Lung (tissue), 12 donors: ENCODE measurements around the gene SYT8. TPM values are rescaled to one million over a fixed set of nuclear protein-coding genes. Genes with fewer than 3 reads are reported as not detected.

ENCODE experiments used
- ATAC-seq: fragments of 200-7000 bp; cut with Tn5 transposase; one replicate; pipeline ENCODE4 v1.9.1; 2020; ENCODE audit warnings: moderate number of reproducible peaks; ENCODE audit not compliant: insufficient read depth, low FRiP score
- DNase-seq, 3 donors: peaks; one replicate each; pipeline ENCODE4 v3.0.0-alpha.2; 2013 to 2017
- H3K27ac ChIP-seq, 2 donors: one replicate each; pipeline ENCODE4 v1.5.1; 2013; ENCODE audit warnings: mild to moderate bottlenecking in 2 of 2, moderate library complexity in 2 of 2, control low read depth in 1 of 2, inconsistent platforms in 1 of 2, low read depth in 1 of 2, low read length in 1 of 2
- H3K27me3 ChIP-seq, 3 donors: one replicate each; pipeline ENCODE4 v1.5.1; 2013; ENCODE audit warnings: low read length in 2 of 3; ENCODE audit not compliant: control insufficient read depth in 3 of 3, insufficient read depth in 3 of 3
- H3K36me3 ChIP-seq, 4 donors: one replicate each; pipeline ENCODE4 v1.5.1; 2013; ENCODE audit warnings: low read length in 4 of 4, mild to moderate bottlenecking in 1 of 4, moderate library complexity in 1 of 4; ENCODE audit not compliant: control insufficient read depth in 4 of 4, insufficient read depth in 4 of 4
- H3K4me1 ChIP-seq, 5 donors: one replicate each; pipeline ENCODE4 v1.5.1; 2013; ENCODE audit warnings: low read length in 5 of 5, mild to moderate bottlenecking in 2 of 5, moderate library complexity in 1 of 5; ENCODE audit not compliant: control insufficient read depth in 5 of 5, insufficient read depth in 5 of 5
- H3K4me3 ChIP-seq: one replicate; pipeline ENCODE4 v1.5.1; 2013; ENCODE audit warnings: mild to moderate bottlenecking, control low read depth, moderate library complexity
- H3K9ac ChIP-seq, 2 donors: one replicate each; pipeline ENCODE4 v1.5.1; 2013; ENCODE audit warnings: low read length in 2 of 2, control low read depth in 1 of 2; ENCODE audit not compliant: insufficient read depth in 1 of 2
- H3K9me3 ChIP-seq, 4 donors: one replicate each; pipeline ENCODE4 v1.5.1; 2013; ENCODE audit warnings: low read length in 3 of 4, mild to moderate bottlenecking in 1 of 4, moderate library complexity in 1 of 4; ENCODE audit not compliant: control insufficient read depth in 4 of 4, insufficient read depth in 3 of 4
- WGBS, 2 donors: extraction: QIAGEN DNeasy Blood & Tissue Kit; methylation state at CpG; one replicate each; pipeline ENCODE4 v1.1.7; 2013; 5-methylcytosine and 5-hydroxymethylcytosine counted together
- polyA plus RNA-seq, 2 donors: library from polyadenylated mRNA; stranded (reverse); fragments of 200-250 nt; gene quantifications; one replicate each; pipeline ENCODE4 v1.2.1, GENCODE V29; 2013
- total RNA-seq, 2 donors: library from RNA; depleted of rRNA in 1 of 2; stranded (reverse); fragments of >200 nt in 1 of 2; gene quantifications; one replicate each; pipeline ENCODE4 v1.2.1, GENCODE V29; 2014 to 2021
- TF ChIP-seq, protein P1 (sequence below): IDR thresholded peaks from 2 replicates; pipeline ENCODE4 v1.5.1; 2012; ENCODE audit warnings: mild to moderate bottlenecking; ENCODE audit errors: control extremely low read depth, extremely low read depth
- donor health status: control.
- donor health status: control.
- donor health status: Bipolar disorder and iron deficiency.
- donor health status: healthy.
- donor health status: DM: yes; HTN: yes; CAD: no.

Gene SYT8
- total and polyA plus RNA-seq, 4 donors = 2.7 to 40.6 (median 16.9) TPM

DNA sequence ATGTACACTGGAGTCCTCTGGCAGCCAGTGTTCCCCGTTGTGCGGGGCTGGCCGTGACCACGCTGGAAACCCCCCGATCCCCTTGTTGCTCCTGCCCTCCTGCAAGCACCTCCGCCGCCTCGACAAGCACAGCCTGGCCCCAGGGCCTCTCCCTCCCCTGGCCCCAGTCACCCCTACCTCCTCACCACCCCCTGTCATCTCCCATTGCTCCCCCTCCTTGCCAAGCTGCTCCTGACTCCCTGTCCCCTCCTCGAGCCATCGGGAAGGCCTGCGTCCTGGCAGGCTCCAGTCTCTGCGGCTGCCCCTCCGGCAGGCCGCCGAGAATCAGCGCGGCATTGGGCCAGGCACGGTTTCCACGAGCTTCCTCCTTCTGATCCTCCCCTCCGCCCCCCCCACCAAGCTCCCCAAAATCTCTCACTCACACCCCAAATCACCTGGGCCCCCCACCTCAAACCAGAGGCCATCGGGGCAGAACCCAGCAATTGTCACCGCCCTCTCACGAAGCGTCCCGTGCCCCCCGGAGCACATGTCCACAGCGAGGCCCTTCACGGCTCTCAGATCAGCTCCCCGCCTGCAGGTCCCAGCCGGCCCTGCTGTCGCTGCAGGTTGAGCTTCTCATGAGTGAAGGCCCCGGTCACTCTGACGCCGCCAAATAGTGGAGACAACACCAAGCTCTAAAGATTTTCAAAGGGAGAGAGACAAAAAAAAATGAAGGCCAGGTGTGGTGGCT, 12.4 kb downstream of the SYT8 start:
- no peaks in the 10 kb centered on the region for H3K36me3 ChIP-seq
- DNase-seq (no peak), ATAC-seq (no peak)
- no peak overlapping the region for H3K9ac ChIP-seq
- no peak overlapping the region for H3K4me3 ChIP-seq
- H3K9me3 ChIP-seq = no peaks in the 10 kb centered on the region
- TF ChIP-seq, protein P1, sequence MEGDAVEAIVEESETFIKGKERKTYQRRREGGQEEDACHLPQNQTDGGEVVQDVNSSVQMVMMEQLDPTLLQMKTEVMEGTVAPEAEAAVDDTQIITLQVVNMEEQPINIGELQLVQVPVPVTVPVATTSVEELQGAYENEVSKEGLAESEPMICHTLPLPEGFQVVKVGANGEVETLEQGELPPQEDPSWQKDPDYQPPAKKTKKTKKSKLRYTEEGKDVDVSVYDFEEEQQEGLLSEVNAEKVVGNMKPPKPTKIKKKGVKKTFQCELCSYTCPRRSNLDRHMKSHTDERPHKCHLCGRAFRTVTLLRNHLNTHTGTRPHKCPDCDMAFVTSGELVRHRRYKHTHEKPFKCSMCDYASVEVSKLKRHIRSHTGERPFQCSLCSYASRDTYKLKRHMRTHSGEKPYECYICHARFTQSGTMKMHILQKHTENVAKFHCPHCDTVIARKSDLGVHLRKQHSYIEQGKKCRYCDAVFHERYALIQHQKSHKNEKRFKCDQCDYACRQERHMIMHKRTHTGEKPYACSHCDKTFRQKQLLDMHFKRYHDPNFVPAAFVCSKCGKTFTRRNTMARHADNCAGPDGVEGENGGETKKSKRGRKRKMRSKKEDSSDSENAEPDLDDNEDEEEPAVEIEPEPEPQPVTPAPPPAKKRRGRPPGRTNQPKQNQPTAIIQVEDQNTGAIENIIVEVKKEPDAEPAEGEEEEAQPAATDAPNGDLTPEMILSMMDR = no peak
- H3K4me1 ChIP-seq = peaks cover 0 to 6% (median 0%) of the 10 kb centered on the region in 5 donors
- H3K27ac ChIP-seq = no peak overlapping the region
- peaks cover 0 to 8% (median 0%) of the 10 kb centered on the region in 3 donors for H3K27me3 ChIP-seq
- 91% methylated on average over 34 of the region's 34 CpGs for WGBS, 2 donors

DNA sequence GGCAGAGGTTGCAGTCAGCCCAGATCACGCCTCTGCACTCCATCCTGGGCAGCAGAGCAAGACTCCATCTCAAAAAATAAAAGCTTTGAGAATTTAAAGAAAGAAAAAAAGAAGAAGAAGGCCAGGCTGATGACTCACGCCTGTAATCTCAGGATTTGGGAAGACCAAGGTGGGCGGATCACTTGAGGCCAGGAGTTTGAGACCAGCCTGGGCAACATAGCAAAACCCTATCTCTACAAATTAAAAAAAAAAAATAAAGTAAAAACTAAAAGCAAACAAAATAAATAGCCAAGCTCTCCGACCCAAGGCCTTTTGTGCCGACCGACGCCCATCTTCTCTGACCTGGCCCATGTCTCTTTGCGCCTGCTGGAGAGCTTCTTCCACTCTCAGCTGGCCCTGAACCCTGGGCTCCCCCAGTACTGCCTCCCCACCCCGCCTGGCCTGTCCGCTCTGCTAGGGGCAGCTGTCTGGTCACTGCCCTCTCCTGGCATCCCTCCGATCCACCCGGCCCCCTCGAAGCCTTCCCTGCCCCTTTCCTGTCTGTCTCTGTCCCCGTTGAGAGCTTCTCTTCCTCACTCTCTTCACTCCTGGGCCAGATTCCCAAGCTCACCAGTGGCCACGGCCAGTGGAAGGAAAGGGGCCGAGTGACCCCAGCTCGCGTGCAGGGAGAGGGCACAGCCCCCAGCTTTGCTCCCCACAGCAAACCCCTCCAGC, 13.3 kb downstream of the SYT8 start:
- no peak for ATAC-seq
- no peak for DNase-seq
- H3K27me3 ChIP-seq = peaks cover 0 to 8% (median 0%) of the 10 kb centered on the region in 3 donors
- no peak overlapping the region for H3K4me3 ChIP-seq
- H3K9ac ChIP-seq = no peak overlapping the region
- 87 to 90% methylated on average over 18 of the region's 18 CpGs for WGBS, 2 donors
- no peaks in the 10 kb centered on the region for H3K36me3 ChIP-seq
- peaks cover 0 to 6% (median 0%) of the 10 kb centered on the region in 5 donors for H3K4me1 ChIP-seq
- H3K27ac ChIP-seq = no peak overlapping the region
- no peaks in the 10 kb centered on the region for H3K9me3 ChIP-seq
- TF ChIP-seq, protein P1 = no peak

DNA sequence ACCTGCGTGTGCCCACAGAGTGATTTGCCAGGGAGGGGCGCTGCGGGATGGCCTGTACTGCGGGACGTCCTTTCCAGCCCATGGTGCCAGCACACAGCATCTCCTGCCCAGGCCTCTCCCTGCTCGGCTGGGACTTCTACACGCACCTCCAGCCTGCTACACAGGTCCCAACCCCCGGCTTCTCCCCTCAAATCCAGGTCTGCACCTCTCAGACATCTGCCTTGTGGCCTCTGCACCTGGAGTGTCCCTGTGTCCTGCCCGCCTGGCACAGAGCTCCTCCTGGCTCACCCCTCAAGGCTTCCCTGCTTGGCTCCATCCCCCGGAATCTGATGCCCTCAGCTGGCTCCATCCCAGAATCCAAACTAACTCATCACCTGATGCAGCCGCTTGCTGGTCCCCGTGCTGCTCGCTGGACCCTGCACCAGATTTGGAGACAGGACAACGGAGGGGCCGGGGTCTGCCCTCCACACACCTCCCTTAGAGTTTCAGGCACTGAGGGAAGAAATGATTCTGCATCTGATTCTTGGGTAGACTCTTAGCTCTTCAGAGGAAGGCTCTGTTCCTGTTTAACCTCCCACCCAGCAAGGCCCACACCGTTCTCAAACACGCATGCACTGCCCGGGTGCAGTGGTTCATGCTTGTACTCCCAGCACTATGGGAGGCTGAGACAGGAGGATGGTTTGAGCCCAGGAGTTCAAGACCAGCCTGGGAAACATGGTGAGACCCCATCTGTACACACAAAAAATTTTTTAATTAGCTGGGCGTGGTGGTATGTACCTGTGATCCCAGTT, 14.0 kb downstream of the SYT8 start:
- Histone ChIP-seq H3K4me3 (no peak overlapping the region), H3K9ac (no peak overlapping the region), H3K27ac (no peak overlapping the region), H3K4me1 (peaks cover 0 to 6% (median 0%) of the 10 kb centered on the region in 5 donors), H3K9me3 (no peaks in the 10 kb centered on the region), H3K36me3 (no peaks in the 10 kb centered on the region), H3K27me3 (peaks cover 0 to 8% (median 0%) of the 10 kb centered on the region in 3 donors)
- WGBS, 2 donors = 92 to 94% methylated on average over 19 of the region's 19 CpGs
- no peak for ATAC-seq
- TF ChIP-seq, protein P1 = no peak
- DNase-seq = no peak
